GM13977 (cell line): ENCODE measurements around the gene CREBRF.

Source experiments
- DNase-seq: peaks from one replicate; pipeline ENCODE4 v3.0.0; 2012; ENCODE audit warnings: low spot score
- CTCF ChIP-seq: IDR thresholded peaks from 2 replicates; pipeline ENCODE4 v1.5.1; 2012; ENCODE audit warnings: mild to moderate bottlenecking, control low read depth; ENCODE audit not compliant: insufficient read depth; ENCODE audit errors: extremely low read depth, missing control alignments
- in situ Hi-C: fragments of 300-500 bp; cut with MboI; formaldehyde crosslinking; loops from one replicate; pipeline ENCODE4 v1.12.0; 2022; ENCODE audit warnings: low sequenced_read_pairs, low pct_unique_long_range_greater_than_20kb, mixed read lengths, inconsistent platforms; ENCODE audit not compliant: unreplicated experiment

Gene CREBRF

GRCh38 chr5:173161148-173161547, 105.0 kb downstream of the CREBRF start:
- in situ Hi-C loops, result no loop called here
- no peak for TF ChIP-seq CTCF
- no peak for DNase-seq

- no peak for TF ChIP-seq CTCF
- DNase-seq, result no peak
- in situ Hi-C loops, result no loop called here
Observed at GRCh38 chr5:173163219-173163618, 107.1 kb downstream of the CREBRF start.

- TF ChIP-seq CTCF, result no peak
- in situ Hi-C loops, result no loop called here
- no peak for DNase-seq
Observed at GRCh38 chr5:173165177-173166016, 109.2 kb downstream of the CREBRF start.

- no peak for TF ChIP-seq CTCF
- in situ Hi-C loops, result no loop called here
- no peak for DNase-seq
Observed at GRCh38 chr5:173172166-173172565, 116.0 kb downstream of the CREBRF start.

- no peak for DNase-seq
- no peak for TF ChIP-seq CTCF
- in situ Hi-C loops, result no loop called here
Observed at GRCh38 chr5:173175523-173175922, 119.4 kb downstream of the CREBRF start.

GRCh38 chr5:173178369-173178910, 122.3 kb downstream of the CREBRF start:
- no peak for TF ChIP-seq CTCF
- no peak for DNase-seq
- in situ Hi-C loops, result no loop called here
